Measurements from ENCODE around the gene LSM14B.

The LSM14B gene

DNA sequence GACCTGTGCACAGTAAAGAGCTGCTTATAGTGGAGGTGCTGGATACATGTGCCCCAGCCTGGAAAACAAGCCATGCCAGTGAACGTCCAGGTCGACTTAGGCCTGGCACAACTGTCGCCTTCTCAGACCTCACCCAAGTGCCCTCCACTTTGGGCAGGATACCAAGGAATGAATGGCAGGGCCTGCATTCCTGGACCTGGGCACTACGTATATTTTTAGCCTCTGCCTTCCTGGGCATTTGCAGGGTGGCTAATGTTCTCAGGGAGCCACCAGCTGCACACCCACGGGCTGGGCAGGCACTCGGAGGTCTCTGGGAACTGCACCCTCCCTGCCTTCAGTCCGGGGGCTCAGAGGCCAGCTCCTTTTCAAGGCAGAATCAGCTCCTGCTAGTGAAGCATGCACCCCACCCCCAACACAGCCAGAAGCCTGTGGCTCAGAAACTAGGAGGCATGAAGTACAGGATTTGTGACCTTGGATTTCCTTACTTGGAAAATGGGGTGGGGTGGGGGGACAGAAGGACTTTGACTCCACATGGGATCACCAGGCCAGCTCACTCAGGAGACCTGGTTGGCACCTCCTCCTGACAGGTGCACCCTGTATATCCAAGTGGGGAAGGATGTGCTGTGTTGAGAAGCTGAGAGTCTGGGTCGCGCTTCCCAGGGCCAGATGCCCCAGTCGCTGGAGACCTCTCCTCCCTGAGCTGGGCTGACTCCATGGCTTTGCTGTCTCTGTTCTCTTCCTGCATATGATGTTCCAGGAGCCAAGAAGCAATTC, 2.5 kb upstream of the LSM14B start:
- TF ChIP-seq SNAI2 (CRISPR knock-in tag; IDR thresholded peaks at IDR 0.05), result no peak
- no peak for TF ChIP-seq ZNF565 (CRISPR knock-in tag; conservative IDR thresholded peaks at IDR 0.05; ENCODE audit: low read depth)
- no peak for TF ChIP-seq ARNTL (CRISPR knock-in tag; IDR thresholded peaks at IDR 0.05; ENCODE audit: borderline replicate concordance, low read depth)
- TF ChIP-seq CSDC2 (CRISPR knock-in tag; IDR thresholded peaks at IDR 0.05), result no peak
- TF ChIP-seq BACH2 (CRISPR knock-in tag; IDR thresholded peaks at IDR 0.05; ENCODE audit: borderline replicate concordance), result no peak
- no peak for TF ChIP-seq ISL1 (CRISPR knock-in tag; IDR thresholded peaks at IDR 0.05)
- TF ChIP-seq CSRNP3 (CRISPR knock-in tag; IDR thresholded peaks at IDR 0.05), result no peak
- no peak for TF ChIP-seq GLIS3 (CRISPR knock-in tag; IDR thresholded peaks at IDR 0.05)
- TF ChIP-seq, protein P1, sequence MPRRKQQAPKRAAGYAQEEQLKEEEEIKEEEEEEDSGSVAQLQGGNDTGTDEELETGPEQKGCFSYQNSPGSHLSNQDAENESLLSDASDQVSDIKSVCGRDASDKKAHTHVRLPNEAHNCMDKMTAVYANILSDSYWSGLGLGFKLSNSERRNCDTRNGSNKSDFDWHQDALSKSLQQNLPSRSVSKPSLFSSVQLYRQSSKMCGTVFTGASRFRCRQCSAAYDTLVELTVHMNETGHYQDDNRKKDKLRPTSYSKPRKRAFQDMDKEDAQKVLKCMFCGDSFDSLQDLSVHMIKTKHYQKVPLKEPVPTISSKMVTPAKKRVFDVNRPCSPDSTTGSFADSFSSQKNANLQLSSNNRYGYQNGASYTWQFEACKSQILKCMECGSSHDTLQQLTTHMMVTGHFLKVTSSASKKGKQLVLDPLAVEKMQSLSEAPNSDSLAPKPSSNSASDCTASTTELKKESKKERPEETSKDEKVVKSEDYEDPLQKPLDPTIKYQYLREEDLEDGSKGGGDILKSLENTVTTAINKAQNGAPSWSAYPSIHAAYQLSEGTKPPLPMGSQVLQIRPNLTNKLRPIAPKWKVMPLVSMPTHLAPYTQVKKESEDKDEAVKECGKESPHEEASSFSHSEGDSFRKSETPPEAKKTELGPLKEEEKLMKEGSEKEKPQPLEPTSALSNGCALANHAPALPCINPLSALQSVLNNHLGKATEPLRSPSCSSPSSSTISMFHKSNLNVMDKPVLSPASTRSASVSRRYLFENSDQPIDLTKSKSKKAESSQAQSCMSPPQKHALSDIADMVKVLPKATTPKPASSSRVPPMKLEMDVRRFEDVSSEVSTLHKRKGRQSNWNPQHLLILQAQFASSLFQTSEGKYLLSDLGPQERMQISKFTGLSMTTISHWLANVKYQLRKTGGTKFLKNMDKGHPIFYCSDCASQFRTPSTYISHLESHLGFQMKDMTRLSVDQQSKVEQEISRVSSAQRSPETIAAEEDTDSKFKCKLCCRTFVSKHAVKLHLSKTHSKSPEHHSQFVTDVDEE (CRISPR knock-in tag; IDR thresholded peaks at IDR 0.05), result no peak
- no peak for TF ChIP-seq PATZ1 (CRISPR knock-in tag; IDR thresholded peaks at IDR 0.05; ENCODE audit: borderline replicate concordance)
- no peak for TF ChIP-seq PPARA (CRISPR knock-in tag; IDR thresholded peaks at IDR 0.05; ENCODE audit: borderline replicate concordance)
- no peak for ATAC-seq

DNA sequence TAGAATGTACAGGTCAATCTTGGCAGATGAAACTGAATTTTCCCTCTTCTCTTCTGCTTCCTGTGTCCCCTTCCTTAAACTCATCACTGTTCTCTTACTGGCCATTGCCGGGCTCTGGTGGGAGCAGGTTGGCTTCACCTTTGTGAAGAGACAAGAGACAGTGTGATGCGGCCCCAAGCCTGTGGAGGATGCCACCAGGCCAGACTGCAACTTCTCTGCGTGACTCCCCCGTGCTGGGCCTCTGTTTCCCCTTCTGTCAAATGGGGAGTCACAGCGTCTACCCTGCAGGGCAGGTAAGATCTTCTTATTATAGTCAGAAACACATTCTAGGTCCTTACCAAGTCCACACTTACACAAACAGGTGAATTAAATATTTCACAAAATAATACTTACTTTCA, 1.9 kb upstream of the LSM14B start:
- TF ChIP-seq ZNF70 (CRISPR knock-in tag; IDR thresholded peaks at IDR 0.05), result no peak
- no peak for TF ChIP-seq ESRRG (CRISPR knock-in tag; IDR thresholded peaks at IDR 0.05)
- TF ChIP-seq ZFP30 (CRISPR knock-in tag; IDR thresholded peaks at IDR 0.05), result no peak
- TF ChIP-seq ZNF565 (CRISPR knock-in tag; conservative IDR thresholded peaks at IDR 0.05; ENCODE audit: low read depth), result no peak
- TF ChIP-seq ZC3H10 (CRISPR knock-in tag; IDR thresholded peaks at IDR 0.05), result no peak
- no peak for TF ChIP-seq GLIS3 (CRISPR knock-in tag; IDR thresholded peaks at IDR 0.05)
- no peak for TF ChIP-seq ZNF8 (CRISPR knock-in tag; IDR thresholded peaks at IDR 0.05)
- TF ChIP-seq CSDC2 (CRISPR knock-in tag; IDR thresholded peaks at IDR 0.05), result no peak
- TF ChIP-seq BACH2 (CRISPR knock-in tag; IDR thresholded peaks at IDR 0.05; ENCODE audit: borderline replicate concordance), result no peak
- no peak for TF ChIP-seq SNAI2 (CRISPR knock-in tag; IDR thresholded peaks at IDR 0.05)
- no peak for TF ChIP-seq POU6F1 (CRISPR knock-in tag; IDR thresholded peaks at IDR 0.05; ENCODE audit: borderline replicate concordance, low read depth)
- no peak for TF ChIP-seq PATZ1 (CRISPR knock-in tag; IDR thresholded peaks at IDR 0.05; ENCODE audit: borderline replicate concordance)
- no peak for TF ChIP-seq CREB5 (CRISPR knock-in tag; IDR thresholded peaks at IDR 0.05; ENCODE audit: low read depth)
- no peak for TF ChIP-seq OSR1 (CRISPR knock-in tag; IDR thresholded peaks at IDR 0.05)
- no peak for TF ChIP-seq ZFP3 (CRISPR knock-in tag; IDR thresholded peaks at IDR 0.05)
- ATAC-seq, result no peak

Measured in SK-N-SH treated with all-trans-retinoic acid at 6 μM for 48 hours (cell line).